SK-N-SH (cell line): ENCODE data around the gene RABAC1. TPM values are rescaled to one million over a fixed set of nuclear protein-coding genes. Genes with fewer than 3 reads are reported as not detected.

Experiments used
- CTCF ChIA-PET: fragments of 300-600, 350-600 bp; formaldehyde crosslinking; extraction: SDS; loops from one replicate; lab custom pipeline; 2021; lab: Yijun Ruan, JAX
- POLR2A ChIA-PET: fragments of 350-600 bp; sonication (Branson Sonifier 250); formaldehyde crosslinking; extraction: SDS; loops from one replicate; lab custom pipeline; 2020; ENCODE audit warnings: antibody characterized with exemption, inconsistent platforms; lab: Yijun Ruan, JAX
- DNase-seq: peaks from one replicate; pipeline ENCODE4 v3.0.0; 2012
- H2AFZ ChIP-seq: fragments of 200-600 bp; sonication (generic); 2 replicates; pipeline ENCODE4 v1.8.1; 2016; ENCODE audit warnings: antibody characterized with exemption, mild to moderate bottlenecking, low read depth
- H3F3A ChIP-seq: fragments of 200-600 bp; sonication (generic); replicated peaks from 2 replicates; pipeline ENCODE3; 2016; ENCODE audit warnings: antibody characterized with exemption, mild to moderate bottlenecking; ENCODE audit not compliant: insufficient read depth
- H3K27ac ChIP-seq, 2 experiments: fragments of 200-500 bp in 1 of 2; fragments of 200-600 bp in 1 of 2; sonication (Bioruptor generic) in 1 of 2; sonication (generic), shearing (Covaris generic) in 1 of 2; 2 replicates each; pipeline versions ENCODE4 v1.5.1 to v1.6.1; 2014 to 2016; ENCODE audit warnings: low read depth in 2 of 2, inconsistent platforms in 1 of 2, low read length in 1 of 2, mild to moderate bottlenecking in 1 of 2, mixed read lengths in 1 of 2
- H3K27me3 ChIP-seq: fragments of 200-600 bp; sonication (generic), shearing (Covaris generic); 2 replicates; pipeline ENCODE4 v1.6.1; 2016; ENCODE audit warnings: mixed run types; ENCODE audit not compliant: insufficient read depth
- H3K36me3 ChIP-seq, 2 experiments: fragments of 200-500 bp in 1 of 2; fragments of 200-600 bp in 1 of 2; sonication (Bioruptor generic) in 1 of 2; sonication (generic) in 1 of 2; replicated peaks in 1 of 2; 2 replicates each; pipeline versions ENCODE3 to v1.5.1; 2014 to 2016; ENCODE audit warnings: low read length in 1 of 2, mild to moderate bottlenecking in 1 of 2; ENCODE audit not compliant: insufficient read depth in 2 of 2, control insufficient read depth in 1 of 2
- H3K4me1 ChIP-seq, 2 experiments: fragments of 200-500 bp in 1 of 2; fragments of 200-600 bp in 1 of 2; sonication (Bioruptor generic) in 1 of 2; sonication (generic), shearing (Covaris generic) in 1 of 2; 2 replicates each; pipeline versions ENCODE4 v1.5.1 to v1.6.1; 2014 to 2016; ENCODE audit warnings: low read depth in 1 of 2, low read length in 1 of 2, mixed run types in 1 of 2; ENCODE audit not compliant: insufficient read depth in 2 of 2, control insufficient read depth in 1 of 2
- H3K4me2 ChIP-seq: fragments of 200-600 bp; sonication (generic), shearing (Covaris generic); 2 replicates; pipeline ENCODE4 v1.6.1; 2017; ENCODE audit warnings: mixed run types
- H3K4me3 ChIP-seq, 2 experiments: fragments of 200-500 bp in 1 of 2; fragments of 200-600 bp in 1 of 2; sonication (Bioruptor generic) in 1 of 2; sonication (generic), shearing (Covaris generic) in 1 of 2; 2 replicates each; pipeline versions ENCODE4 v1.5.1 to v1.8.1; 2014 to 2016; ENCODE audit warnings: low read depth in 2 of 2, inconsistent platforms in 1 of 2, low read length in 1 of 2, mild to moderate bottlenecking in 1 of 2, mixed read lengths in 1 of 2, moderate library complexity in 1 of 2
- H3K79me2 ChIP-seq: fragments of 200-600 bp; sonication (generic); 2 replicates; pipeline ENCODE4 v1.8.1; 2017; ENCODE audit warnings: mild to moderate bottlenecking; ENCODE audit not compliant: insufficient read depth
- H3K9ac ChIP-seq: fragments of 200-600 bp; sonication (generic); 2 replicates; pipeline ENCODE4 v1.6.1; 2017; ENCODE audit warnings: mixed run types
- H3K9me2 ChIP-seq: fragments of 200-600 bp; sonication (generic); 2 replicates; pipeline ENCODE4 v1.6.1; 2017; ENCODE audit warnings: mixed run types
- H3K9me3 ChIP-seq: fragments of 200-600 bp; sonication (generic); 2 replicates; pipeline ENCODE4 v1.6.1; 2017; ENCODE audit warnings: mixed run types, mild to moderate bottlenecking, moderate library complexity
- H4K20me1 ChIP-seq: fragments of 200-600 bp; sonication (generic); 2 replicates; pipeline ENCODE4 v1.6.1; 2017; ENCODE audit warnings: mild to moderate bottlenecking, mixed run types; ENCODE audit not compliant: insufficient read depth
- CHD2 ChIP-seq: fragments of 150-350 bp; IDR thresholded peaks from 2 replicates; pipeline ENCODE4 v1.6.1; 2018; ENCODE audit warnings: low read length; ENCODE audit not compliant: partially characterized antibody
- EP300 ChIP-seq, 2 experiments: IDR thresholded peaks; 2 replicates each; pipeline versions ENCODE4 v1.4.0 to v1.6.1; 2012; ENCODE audit warnings: borderline replicate concordance in 1 of 2, low read depth in 1 of 2, low read length in 1 of 2
- FOXJ3 ChIP-seq: sonication (generic); formaldehyde crosslinking; IDR thresholded peaks from 2 replicates; pipeline ENCODE4 v1.5.1; 2020; ENCODE audit warnings: mild to moderate bottlenecking, missing genetic modification reagents
- FOXM1 ChIP-seq: IDR thresholded peaks from 2 replicates; pipeline ENCODE4 v1.4.0; 2012; ENCODE audit warnings: low read depth, mild to moderate bottlenecking
- GATA2 ChIP-seq: sonication (generic); formaldehyde crosslinking; IDR thresholded peaks from 2 replicates; pipeline ENCODE4 v1.5.0; 2020; ENCODE audit warnings: mild to moderate bottlenecking, missing genetic modification reagents
- MEF2A ChIP-seq: IDR thresholded peaks from 2 replicates; pipeline ENCODE4 v1.4.0; 2012; ENCODE audit warnings: low read depth, borderline replicate concordance
- MXI1 ChIP-seq: IDR thresholded peaks from 2 replicates; pipeline ENCODE4 v1.6.1; 2012; ENCODE audit warnings: mild to moderate bottlenecking, low read depth, low read length, improper control_type of control experiment
- NFIC ChIP-seq: IDR thresholded peaks from 2 replicates; pipeline ENCODE4 v1.4.0; 2012; ENCODE audit warnings: borderline replicate concordance
- RCOR1 ChIP-seq: fragments of 150-350 bp; IDR thresholded peaks from 2 replicates; pipeline ENCODE4 v1.6.1; 2017; ENCODE audit warnings: antibody characterized with exemption, low read length
- RFX5 ChIP-seq: IDR thresholded peaks from 2 replicates; pipeline ENCODE4 v1.6.1; 2012; ENCODE audit warnings: mild to moderate bottlenecking, improper control_type of control experiment, low read length
- TEAD4 ChIP-seq: IDR thresholded peaks from 2 replicates; pipeline ENCODE4 v1.4.0; 2012; ENCODE audit warnings: mild to moderate bottlenecking, borderline replicate concordance; ENCODE audit not compliant: insufficient read depth
- whole genome bisulfite sequencing: methylation state at CpG from one replicate; pipeline ENCODE4 v1.1.6; 2017; ENCODE audit warnings: low lambda C conversion rate; 5-methylcytosine and 5-hydroxymethylcytosine counted together
- polyA plus RNA-seq, 3 experiments: library from polyadenylated mRNA; depleted of rRNA; stranded (reverse); fragments of >200 nt; gene quantifications; 2 replicates each; pipeline ENCODE4 v1.2.3, GENCODE V29; 2012
- TF ChIP-seq, protein P1 (sequence below): fragments of 150-350 bp; IDR thresholded peaks from 2 replicates; pipeline ENCODE4 v1.6.1; 2017; ENCODE audit warnings: antibody characterized with exemption, low read length, low read depth, borderline replicate concordance
- TF ChIP-seq, protein P2 (sequence below): IDR thresholded peaks from 2 replicates; pipeline ENCODE4 v1.4.0; 2012; ENCODE audit warnings: low read depth, borderline replicate concordance
- TF ChIP-seq, protein P3 (sequence below): IDR thresholded peaks from 2 replicates; pipeline ENCODE4; 2012

The RABAC1 gene
- polyA plus RNA-seq, 1 of the 3 experiments (the other 2 are of a cell fraction): 287 TPM

DNA sequence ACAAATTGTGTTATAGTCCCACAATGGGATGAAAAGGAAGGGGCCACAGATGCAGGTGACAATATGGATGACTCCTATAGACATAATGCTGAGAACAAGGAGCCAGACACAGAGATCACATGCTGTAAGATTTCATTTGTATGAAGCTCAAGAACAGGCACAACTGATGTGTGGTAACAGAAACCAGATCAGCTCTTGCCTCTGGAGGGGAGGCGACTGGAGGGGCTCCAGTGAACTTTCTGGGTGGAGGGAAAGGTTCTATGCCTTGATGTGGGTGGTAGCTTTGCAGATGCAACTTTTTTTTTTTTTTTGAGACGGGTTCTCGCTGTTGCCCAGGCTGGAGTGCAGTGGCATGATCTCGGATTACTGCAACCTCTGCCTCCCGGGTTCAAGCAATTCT, 6.0 kb upstream of the RABAC1 start:
- H3K79me2 ChIP-seq: no peaks in the 10 kb centered on the region
- H3K9me2 ChIP-seq: no peaks in the 10 kb centered on the region
- no peaks in the 10 kb centered on the region for H3K36me3 ChIP-seq
- 68% methylated on average over 5 of the region's 5 CpGs for WGBS
- no peak for DNase-seq
- peaks cover 0 to 3% of the 10 kb centered on the region in 2 experiments; a peak in 1 of 4 replicates for H3K4me1 ChIP-seq
- POLR2A ChIA-PET: interaction anchor here (1.1 kb wide), 1 partner anchor 14 kb away, joined by 5 read pairs; no protein-coding TSS in a partner anchor
- H4K20me1 ChIP-seq: no peaks in the 10 kb centered on the region
- no peak for TF ChIP-seq TEAD4
- no peak for TF ChIP-seq RFX5
- no peak for TF ChIP-seq GATA2 (CRISPR knock-in tag)
- no peak for TF ChIP-seq FOXJ3
- TF ChIP-seq, protein P1, sequence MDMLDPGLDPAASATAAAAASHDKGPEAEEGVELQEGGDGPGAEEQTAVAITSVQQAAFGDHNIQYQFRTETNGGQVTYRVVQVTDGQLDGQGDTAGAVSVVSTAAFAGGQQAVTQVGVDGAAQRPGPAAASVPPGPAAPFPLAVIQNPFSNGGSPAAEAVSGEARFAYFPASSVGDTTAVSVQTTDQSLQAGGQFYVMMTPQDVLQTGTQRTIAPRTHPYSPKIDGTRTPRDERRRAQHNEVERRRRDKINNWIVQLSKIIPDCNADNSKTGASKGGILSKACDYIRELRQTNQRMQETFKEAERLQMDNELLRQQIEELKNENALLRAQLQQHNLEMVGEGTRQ: no peak
- TF ChIP-seq FOXM1: no peak
- TF ChIP-seq MEF2A: no peak
- TF ChIP-seq RCOR1: no peak
- TF ChIP-seq, protein P2, sequence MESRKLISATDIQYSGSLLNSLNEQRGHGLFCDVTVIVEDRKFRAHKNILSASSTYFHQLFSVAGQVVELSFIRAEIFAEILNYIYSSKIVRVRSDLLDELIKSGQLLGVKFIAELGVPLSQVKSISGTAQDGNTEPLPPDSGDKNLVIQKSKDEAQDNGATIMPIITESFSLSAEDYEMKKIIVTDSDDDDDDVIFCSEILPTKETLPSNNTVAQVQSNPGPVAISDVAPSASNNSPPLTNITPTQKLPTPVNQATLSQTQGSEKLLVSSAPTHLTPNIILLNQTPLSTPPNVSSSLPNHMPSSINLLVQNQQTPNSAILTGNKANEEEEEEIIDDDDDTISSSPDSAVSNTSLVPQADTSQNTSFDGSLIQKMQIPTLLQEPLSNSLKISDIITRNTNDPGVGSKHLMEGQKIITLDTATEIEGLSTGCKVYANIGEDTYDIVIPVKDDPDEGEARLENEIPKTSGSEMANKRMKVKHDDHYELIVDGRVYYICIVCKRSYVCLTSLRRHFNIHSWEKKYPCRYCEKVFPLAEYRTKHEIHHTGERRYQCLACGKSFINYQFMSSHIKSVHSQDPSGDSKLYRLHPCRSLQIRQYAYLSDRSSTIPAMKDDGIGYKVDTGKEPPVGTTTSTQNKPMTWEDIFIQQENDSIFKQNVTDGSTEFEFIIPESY: no peak
- TF ChIP-seq, all 33 proteins: peak for 0
- no peak overlapping the region for H2AFZ ChIP-seq
- no peaks in the 10 kb centered on the region for H3F3A ChIP-seq
- H3K9ac ChIP-seq: no peak overlapping the region
- CTCF ChIA-PET: interaction anchor here (2.5 kb wide), 1 partner anchor 69 kb away, joined by 10 read pairs; no protein-coding TSS in a partner anchor
- no peak overlapping the region for H3K27ac ChIP-seq
- H3K4me3 ChIP-seq: no peak overlapping the region
- H3K4me2 ChIP-seq: no peak overlapping the region
- H3K27me3 ChIP-seq: no peaks in the 10 kb centered on the region
- H3K9me3 ChIP-seq: no peaks in the 10 kb centered on the region

DNA sequence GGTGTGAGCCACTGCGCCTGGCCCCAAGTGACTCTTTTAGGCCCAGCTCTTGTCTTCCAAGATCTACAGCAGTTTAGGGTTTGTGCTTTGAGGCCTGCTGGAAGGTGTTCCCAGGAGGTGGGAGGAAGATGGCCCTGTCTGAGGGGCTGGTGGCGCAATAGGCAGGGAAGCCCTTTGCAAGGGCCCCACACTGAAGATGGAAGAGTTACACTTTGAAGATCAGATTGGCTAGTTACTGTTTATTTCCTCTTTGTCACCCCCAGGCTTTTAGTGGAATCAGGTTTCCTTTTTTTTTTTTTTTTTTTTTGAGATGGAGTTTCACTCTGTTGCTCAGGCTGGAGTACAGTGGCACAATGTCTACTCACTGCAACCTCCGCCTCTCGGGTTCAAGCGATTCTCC, 1.9 kb upstream of the RABAC1 start:
- no peak overlapping the region for H3K27ac ChIP-seq
- 97% methylated on average over 5 of the region's 5 CpGs for WGBS
- H2AFZ ChIP-seq: no peak overlapping the region
- H3K36me3 ChIP-seq: peaks cover 0 to 7% of the 10 kb centered on the region in 2 experiments
- no peaks in the 10 kb centered on the region for H3F3A ChIP-seq
- POLR2A ChIA-PET: interaction anchor here (2.1 kb wide), 1 partner anchor 36 kb away, joined by 10 read pairs; no protein-coding TSS in a partner anchor
- TF ChIP-seq, protein P3, sequence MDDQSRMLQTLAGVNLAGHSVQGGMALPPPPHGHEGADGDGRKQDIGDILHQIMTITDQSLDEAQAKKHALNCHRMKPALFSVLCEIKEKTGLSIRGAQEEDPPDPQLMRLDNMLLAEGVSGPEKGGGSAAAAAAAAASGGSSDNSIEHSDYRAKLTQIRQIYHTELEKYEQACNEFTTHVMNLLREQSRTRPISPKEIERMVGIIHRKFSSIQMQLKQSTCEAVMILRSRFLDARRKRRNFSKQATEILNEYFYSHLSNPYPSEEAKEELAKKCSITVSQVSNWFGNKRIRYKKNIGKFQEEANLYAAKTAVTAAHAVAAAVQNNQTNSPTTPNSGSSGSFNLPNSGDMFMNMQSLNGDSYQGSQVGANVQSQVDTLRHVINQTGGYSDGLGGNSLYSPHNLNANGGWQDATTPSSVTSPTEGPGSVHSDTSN: no peak
- TF ChIP-seq RFX5 (no peak), MEF2A (no peak), MXI1 (no peak), NFIC (no peak), EP300 (IDR thresholded peaks at IDR 0.05; ENCODE audit: borderline replicate concordance in 1 of 2, low read depth in 1 of 2, low read length in 1 of 2) (no peak), CHD2 (no peak)
- TF ChIP-seq, protein P2: no peak
- no peaks in the 10 kb centered on the region for H3K79me2 ChIP-seq
- 0 out of 2 replicates have a peak, but pooled peaks cover 4% of the 10 kb centered on the region for H4K20me1 ChIP-seq
- H3K4me3 ChIP-seq: no peak overlapping the region
- peaks cover 6 to 10% of the 10 kb centered on the region in 2 experiments; a peak in 2 of 4 replicates for H3K4me1 ChIP-seq
- CTCF ChIA-PET: interaction anchor here (1.0 to 2.2 kb wide), 2 partner anchors 74 to 88 kb away, joined by 3 to 5 read pairs; no protein-coding TSS in a partner anchor
- H3K9me2 ChIP-seq: no peaks in the 10 kb centered on the region
- no peak overlapping the region for H3K4me2 ChIP-seq
- H3K9me3 ChIP-seq: no peaks in the 10 kb centered on the region
- DNase-seq: no peak
- no peak overlapping the region for H3K9ac ChIP-seq
- H3K27me3 ChIP-seq: no peaks in the 10 kb centered on the region
